COLO829 (cell line): Measurements from ENCODE around the gene LRCH4.
"Not testable (repeated sequence)": the region's sequence is repeated elsewhere in the genome, so short reads cannot be mapped to it uniquely, and the experiment has no call there.

ENCODE experiments used
- DNase-seq: peaks from one replicate; pipeline ENCODE4 v3.0.0; 2012; ENCODE audit warnings: low spot score

LRCH4 gene

DNA sequence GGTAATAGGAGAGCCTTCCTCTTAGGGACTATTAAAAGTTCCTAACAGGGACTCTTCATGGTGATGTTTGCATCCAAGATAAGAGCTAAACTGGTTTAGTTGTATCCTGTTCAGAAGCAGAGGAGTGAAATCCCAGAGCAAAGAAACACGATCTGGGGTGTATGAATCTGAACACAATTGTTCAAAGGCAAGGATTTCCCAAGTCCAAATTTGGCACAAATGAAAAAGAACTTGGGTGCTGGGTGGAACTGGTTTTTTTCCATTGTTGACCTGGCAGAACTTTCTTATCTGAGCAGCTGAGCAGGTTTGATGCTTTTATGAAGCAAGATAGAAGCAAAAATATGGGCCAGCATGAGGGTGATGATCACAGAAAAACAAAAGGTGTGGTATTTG lies 41.0 kb downstream of the LRCH4 start:
- no peak for DNase-seq

DNA sequence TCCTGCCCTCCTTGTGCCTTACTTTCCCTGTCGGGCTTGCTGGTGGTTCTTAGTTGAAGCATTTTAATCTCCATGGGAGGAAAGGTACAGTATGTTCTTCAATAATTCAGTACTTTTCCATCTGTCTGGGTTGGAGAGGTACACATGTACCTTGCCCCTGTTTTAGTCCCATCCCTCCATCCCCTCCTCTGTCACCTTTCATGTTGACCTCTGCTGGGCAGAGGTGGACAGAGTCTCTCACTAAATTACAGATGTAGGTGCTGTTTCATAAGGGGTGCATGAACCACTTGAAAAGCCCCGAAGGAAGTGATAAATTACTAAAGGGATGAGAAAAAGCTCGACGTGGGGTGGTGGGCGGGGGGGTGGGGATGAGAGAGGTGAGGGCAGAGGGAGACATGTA lies 41.5 kb downstream of the LRCH4 start:
- no peak for DNase-seq

DNA sequence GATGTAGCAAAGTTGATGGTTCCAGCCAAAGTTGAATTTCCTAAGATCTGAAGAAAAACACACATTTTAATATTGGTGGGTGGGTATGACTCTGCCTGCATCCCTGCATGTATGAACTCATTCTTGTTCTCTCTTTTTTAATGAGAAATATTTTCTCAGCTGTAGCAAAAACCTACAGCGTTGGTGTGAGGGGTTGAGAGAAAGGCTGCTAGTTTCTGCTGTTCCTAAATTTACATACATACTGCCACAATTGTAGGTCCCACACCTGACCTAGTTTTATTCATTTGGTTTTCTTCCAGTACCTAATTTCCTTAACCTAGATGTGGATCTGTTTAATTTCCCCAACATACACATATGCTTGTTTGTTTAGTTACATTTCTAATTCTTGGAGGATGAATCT lies 42.3 kb downstream of the LRCH4 start:
- no peak for DNase-seq

DNA sequence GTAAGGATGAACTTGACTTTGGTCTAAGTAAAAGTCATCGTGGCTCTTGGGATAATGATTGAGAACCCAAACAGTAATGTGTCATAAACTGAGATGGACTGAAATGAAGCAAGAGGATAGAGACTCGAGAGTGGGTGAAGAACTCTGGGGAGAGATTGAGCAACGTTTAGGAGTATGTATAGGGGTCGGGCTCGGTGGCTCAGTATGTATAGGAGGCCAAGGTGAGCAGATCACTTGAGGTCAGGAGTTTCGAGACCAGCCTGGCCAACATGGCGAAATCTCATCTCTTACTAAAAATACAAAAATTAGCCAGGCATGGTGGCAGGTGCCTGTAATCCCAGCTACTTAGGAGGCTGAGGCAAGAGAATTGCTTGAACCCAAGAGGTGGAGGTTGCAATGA lies 44.6 kb downstream of the LRCH4 start:
- DNase-seq, result not testable (repeated sequence)

DNA sequence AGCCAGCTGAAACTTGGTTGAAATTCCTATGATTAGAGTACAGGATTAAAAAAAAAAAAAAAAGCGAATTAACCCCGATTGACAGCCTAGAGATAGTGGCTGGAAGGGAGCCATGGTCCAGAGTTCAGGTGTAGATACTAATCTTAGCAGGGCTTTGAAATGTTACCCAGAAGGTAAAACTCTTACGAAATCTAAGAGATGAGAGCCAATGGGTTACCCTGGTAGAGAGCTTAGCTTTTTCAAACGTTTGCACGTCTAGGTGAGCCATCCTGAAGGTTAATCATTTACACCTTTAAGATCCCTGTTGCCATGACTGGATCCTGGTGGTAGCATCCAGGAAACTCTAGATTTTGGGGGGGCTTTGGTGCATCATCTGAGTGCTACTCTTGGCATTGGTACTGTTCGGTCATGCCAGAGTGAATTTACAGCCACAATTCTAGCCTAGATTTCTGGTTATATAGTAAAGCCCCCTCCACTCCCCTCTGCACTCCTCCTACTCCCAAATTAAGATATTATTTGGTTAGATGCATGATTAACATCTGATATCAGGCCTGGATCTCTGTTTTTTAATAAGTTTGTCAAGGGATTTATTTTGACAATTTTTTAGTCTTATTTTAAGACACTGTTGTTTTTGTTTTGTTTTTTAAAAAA lies 45.7 kb downstream of the LRCH4 start:
- no peak for DNase-seq

DNA sequence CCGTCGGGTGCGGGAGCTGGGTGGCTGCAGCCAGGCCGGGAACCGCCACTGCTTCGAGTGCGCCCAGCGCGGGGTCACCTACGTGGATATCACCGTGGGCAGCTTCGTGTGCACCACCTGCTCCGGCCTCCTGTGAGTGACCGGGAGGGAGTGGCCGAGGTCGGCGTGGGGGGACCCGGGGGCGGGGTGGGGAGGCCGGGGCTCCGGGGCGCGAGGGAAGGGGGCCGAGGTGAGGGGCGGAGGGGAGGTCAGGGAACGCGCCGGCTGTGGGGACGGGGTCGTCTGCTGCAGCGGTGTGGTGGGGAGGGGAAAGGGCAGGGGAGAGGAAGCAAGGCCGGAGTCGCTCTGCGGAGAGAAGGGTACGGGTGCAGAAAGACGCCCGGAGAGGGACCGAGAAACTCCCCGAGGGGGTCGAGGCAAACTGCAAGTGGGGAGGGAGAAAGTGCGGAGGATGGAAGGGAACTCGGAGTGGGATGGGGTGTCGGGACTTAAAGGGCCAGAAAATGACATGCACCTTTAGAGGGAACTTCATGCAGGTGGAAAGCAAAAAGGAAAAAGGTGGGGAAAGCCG lies 46.4 kb downstream of the LRCH4 start:
- no peak for DNase-seq

DNA sequence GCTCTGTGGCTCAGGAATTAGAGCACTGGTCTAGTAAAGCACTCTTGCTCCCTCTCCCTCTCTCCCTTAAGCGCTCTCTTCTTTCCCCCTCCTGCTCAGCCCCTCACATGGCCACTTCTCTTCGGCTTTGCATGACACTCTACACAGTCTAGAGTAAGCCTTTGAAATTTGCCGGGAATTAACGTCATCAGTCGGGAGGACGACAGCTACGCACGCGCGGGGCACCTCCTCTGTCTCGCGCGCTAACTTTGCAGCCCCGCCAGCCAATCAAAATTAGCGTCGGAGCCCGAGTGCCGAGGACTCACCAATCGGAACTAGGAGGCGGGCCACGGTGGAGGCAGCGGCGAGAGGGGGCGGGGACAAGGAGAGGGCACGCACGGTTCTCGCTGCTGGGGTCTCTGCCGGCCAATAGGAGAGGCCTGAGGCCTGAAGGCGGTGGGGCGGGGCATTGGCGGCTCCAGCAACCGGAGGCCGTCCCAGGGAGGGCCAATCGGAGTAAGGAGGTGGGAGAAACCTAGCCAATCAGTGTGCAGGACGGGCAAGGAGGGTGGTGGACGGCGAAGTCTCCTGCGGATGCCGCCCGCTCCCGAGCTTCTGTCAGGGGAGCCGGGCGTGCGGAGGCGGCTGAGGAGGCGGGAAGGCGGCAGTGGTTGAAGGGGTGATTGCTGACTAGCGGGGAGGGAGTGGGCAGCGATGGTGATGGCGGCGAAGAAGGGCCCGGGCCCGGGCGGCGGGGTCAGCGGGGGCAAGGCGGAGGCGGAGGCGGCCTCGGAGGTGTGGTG lies 47.1 kb downstream of the LRCH4 start, which contains the start of gene AGFG2:
Gene AGFG2 (plus strand): TSS at position 550 of the 782 bp plus-strand sequence. CDS start 144 bp downstream, at position 694.
- DNase-seq, result peak; percentile 100

DNA sequence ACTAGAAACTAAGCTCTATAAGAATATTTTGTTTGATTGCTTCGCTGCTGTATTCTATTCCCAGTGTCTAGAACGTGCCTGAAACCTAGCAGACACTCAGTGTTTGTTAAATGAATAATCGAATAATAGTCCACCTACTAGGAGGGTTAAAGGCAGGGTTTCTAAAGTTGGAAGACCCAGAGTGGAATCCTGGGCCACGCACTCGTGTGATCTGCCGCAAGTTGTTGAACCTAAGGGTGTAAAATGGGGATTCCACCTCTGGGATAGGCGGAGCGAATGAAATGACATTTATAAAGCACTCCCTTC lies 47.6 kb downstream of the LRCH4 start:
- DNase-seq, result no peak

DNA sequence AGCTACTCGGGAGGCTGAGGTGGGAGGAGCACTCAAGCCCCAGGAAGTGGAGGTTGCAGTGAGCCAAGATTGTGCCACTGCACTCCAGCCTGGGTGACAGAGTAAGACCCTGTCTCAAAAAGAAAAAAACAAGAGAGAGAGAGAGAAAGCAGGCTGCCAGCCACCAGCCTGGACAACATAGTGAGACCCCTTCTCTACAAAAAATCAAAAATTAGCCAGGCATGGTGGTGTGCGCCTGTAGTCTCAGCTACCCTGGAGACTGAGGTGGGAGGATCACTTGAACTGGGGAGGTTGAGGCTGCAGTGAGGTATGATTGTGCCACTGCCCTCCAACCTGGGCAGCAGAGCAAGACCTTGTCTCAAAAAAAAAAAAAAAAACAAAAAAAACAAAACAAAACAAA lies 49.2 kb downstream of the LRCH4 start:
- not testable (repeated sequence) for DNase-seq

DNA sequence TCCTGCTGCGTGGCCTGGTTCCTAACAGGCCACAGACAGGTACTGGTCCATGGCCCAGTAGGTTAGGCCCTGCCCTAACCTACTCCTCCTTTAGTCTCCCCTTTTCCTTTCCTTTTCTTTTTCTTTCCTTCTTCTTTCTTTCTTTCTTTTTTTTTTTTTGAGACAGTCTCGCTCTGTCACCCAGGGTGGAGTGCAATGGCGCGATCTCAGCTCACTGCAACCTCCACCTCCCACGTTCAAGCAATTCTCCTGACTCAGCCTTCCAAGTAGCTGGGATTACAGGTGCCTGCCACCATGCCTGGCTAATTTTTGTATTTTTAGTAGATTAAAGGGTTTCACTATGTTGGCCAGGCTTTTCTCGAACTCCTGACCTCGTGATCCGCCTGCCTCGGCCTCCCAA lies 49.9 kb downstream of the LRCH4 start:
- not testable (repeated sequence) for DNase-seq

DNA sequence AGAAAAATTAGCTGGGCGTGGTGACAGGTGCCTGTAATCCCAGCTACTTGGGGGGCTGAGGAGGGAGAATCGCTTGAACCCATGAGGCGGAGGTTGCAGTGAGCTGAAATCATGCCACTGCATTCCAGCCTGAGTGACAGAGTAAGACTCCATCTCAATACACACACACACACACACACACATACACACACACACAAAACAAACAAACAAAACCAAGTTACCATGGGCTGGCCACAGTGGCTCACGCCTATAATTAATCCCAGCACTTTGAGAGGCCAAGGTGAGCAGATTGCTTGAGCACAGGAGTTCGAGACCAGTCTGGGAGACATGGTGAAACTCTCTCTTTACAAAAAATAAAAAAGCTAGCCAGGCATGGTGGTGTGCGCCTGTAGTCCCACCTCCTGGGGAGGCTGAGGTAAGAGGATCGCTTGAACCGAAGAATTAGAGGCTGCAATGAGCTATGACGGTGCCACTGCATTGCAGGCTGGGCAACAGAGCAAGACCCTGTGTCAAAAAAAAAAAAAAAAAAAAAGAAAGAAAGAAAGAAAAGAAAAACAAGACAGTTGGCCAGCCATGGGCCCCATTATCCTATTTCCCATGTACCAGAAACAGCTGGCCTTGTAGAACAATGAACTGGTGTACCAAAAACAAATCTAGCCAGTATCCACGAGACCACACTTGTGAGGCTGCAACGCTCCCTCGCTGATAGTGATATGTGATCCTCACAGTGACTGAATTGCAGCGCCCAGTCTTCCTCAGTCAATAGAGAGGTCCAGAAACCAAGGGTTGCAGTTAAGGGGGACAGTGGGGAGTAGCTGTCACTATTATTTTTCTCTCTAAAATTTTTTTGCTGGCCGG lies 53.5 kb downstream of the LRCH4 start:
- no peak for DNase-seq

DNA sequence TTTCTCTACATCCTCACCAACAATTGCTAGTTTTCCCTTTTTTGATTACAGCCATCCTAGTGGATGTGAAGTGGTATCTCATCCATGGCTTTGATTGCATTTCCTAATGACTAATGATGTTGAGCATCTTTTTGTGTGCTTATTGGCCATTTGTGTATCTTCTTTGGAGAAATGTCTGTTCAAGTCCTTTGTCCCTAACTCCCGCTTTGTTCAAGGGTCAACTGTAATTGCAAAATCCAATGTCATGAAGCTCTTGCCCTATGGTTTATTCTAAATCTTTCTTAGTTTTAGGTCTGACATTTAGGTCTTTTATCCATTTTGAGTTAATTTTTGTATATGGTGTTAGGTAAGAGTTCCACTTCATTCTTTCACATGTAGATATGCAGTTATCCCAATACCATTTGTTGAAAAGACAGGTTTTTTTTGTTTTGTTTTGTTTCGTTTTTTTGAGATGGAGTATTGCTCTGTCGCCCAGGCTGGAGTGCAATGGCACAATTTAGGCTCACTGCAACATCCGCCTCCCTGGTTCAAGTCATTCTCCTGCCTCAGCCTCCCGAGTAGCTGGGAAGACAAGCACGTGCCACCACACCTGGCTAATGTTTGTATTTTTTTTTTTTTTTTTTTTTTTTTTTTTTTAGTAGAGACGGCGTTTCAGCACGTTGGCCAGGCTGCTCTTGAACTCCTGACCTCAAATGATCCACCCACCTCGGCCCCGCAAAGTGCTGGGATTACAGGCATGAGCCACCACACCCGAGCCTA lies 57.6 kb downstream of the LRCH4 start:
- not testable (repeated sequence) for DNase-seq
